ENCODE measurements around the gene ASPSCR1. TPM values are rescaled to one million over a fixed set of nuclear protein-coding genes. Genes with fewer than 3 reads are reported as not detected.
"Not testable (repeated sequence)": the region's sequence is repeated elsewhere in the genome, so short reads cannot be mapped to it uniquely, and the experiment has no call there.

ASPSCR1 gene
- total and polyA plus RNA-seq, 8 donors, result 12.2 to 78.8 (median 17.8) TPM

GRCh38 chr17:81951785-81952684 lies 25.4 kb upstream of the ASPSCR1 start:
- intact Hi-C loops (cut with DNase I), result loop anchor here in 1 of 3 donors (10.0 kb wide), 1 partner anchor 63 kb away; no protein-coding TSS in a partner anchor
- 54 to 68% methylated on average over 12 to 13 of the region's 13 CpGs for WGBS, 2 donors
- H3K4me3 ChIP-seq, result no peak overlapping the region
- DNase-seq (no peak), ATAC-seq (no peak), FAIRE-seq (no peak)
- TF ChIP-seq CTCF (IDR thresholded peaks at IDR 0.05), result no peak
- no peak overlapping the region for H3K27ac ChIP-seq
- H3K4me1 ChIP-seq, result no peaks in the 10 kb centered on the region
- H3K27me3 ChIP-seq, result no peaks in the 10 kb centered on the region
- H3K36me3 ChIP-seq, result no peaks in the 10 kb centered on the region
- no peaks in the 10 kb centered on the region for H3K9me3 ChIP-seq

DNA sequence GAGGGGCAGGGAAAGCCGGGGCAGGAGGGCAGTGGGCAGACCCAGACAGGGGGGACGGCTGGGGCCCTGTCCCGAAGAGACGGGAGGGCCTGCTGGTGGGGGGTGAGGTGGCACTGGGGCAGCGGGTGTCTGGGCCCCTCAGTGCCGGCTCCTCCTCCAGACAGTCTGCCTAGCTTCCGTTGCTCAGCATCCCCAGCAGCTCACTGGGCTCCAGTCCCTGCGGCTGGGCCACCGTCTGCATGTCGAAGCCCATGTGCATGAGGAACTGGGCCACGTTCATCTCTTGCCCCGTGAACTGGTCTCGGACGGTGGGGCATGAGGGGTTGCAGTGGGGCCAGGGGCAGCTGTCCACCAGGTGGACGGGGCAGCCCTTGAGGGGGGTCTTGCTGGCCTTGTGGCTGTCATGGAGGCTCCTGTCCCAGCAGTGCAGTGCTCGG lies 24.6 kb upstream of the ASPSCR1 start:
- intact Hi-C loops (cut with DNase I), result loop anchor here in 1 of 3 donors (10.0 kb wide), 1 partner anchor 62 kb away; no protein-coding TSS in a partner anchor
- TF ChIP-seq CTCF (IDR thresholded peaks at IDR 0.05), result no peak
- H3K27ac ChIP-seq, result no peak overlapping the region
- no peak overlapping the region for H3K4me3 ChIP-seq
- ATAC-seq (no peak), DNase-seq (no peak), FAIRE-seq (no peak)
- 74 to 78% methylated on average over 15 to 16 of the region's 16 CpGs for WGBS, 2 donors
- H3K27me3 ChIP-seq, result no peaks in the 10 kb centered on the region
- H3K36me3 ChIP-seq, result no peaks in the 10 kb centered on the region
- H3K9me3 ChIP-seq, result no peaks in the 10 kb centered on the region
- no peaks in the 10 kb centered on the region for H3K4me1 ChIP-seq

- not testable (repeated sequence) for ATAC-seq, DNase-seq, FAIRE-seq, H3K36me3 ChIP-seq, H3K27ac ChIP-seq, H3K4me3 ChIP-seq, H3K27me3 ChIP-seq, H3K4me1 ChIP-seq, H3K9me3 ChIP-seq
- intact Hi-C loops (cut with DNase I), result loop anchor here in 1 of 3 donors (10.0 kb wide), 1 partner anchor 61 kb away; no protein-coding TSS in a partner anchor
- 78 to 88% methylated on average over 5 of the region's 5 CpGs for WGBS, 2 donors
These were observed 24.0 kb upstream of the ASPSCR1 start for GRCh38 chr17:81953443-81953842.

GRCh38 chr17:81954131-81955057 lies 23.0 kb upstream of the ASPSCR1 start:
- DNase-seq (no peak), FAIRE-seq (no peak), ATAC-seq (no peak)
- Histone ChIP-seq H3K4me3 (no peak overlapping the region), H3K9me3 (no peaks in the 10 kb centered on the region), H3K27me3 (no peaks in the 10 kb centered on the region), H3K36me3 (no peaks in the 10 kb centered on the region), H3K4me1 (peaks cover 0 to 4% (median 0%) of the 10 kb centered on the region in 3 donors), H3K27ac (no peak overlapping the region)
- intact Hi-C loops (cut with DNase I), result loop anchor here in 1 of 3 donors (10.0 kb wide), 1 partner anchor 60 kb away; no protein-coding TSS in a partner anchor
- WGBS, 2 donors, result 81 to 85% methylated on average over 19 of the region's 19 CpGs
- no peak for TF ChIP-seq CTCF (IDR thresholded peaks at IDR 0.05)
